ENCODE results near the gene COL6A1. TPM values are rescaled to one million over a fixed set of nuclear protein-coding genes. Genes with fewer than 3 reads are reported as not detected.

The COL6A1 gene
- polyA plus RNA-seq, 2 of the 4 experiments (the other 2 are of a cell fraction) = 3.9 to 18.3 TPM

DNA sequence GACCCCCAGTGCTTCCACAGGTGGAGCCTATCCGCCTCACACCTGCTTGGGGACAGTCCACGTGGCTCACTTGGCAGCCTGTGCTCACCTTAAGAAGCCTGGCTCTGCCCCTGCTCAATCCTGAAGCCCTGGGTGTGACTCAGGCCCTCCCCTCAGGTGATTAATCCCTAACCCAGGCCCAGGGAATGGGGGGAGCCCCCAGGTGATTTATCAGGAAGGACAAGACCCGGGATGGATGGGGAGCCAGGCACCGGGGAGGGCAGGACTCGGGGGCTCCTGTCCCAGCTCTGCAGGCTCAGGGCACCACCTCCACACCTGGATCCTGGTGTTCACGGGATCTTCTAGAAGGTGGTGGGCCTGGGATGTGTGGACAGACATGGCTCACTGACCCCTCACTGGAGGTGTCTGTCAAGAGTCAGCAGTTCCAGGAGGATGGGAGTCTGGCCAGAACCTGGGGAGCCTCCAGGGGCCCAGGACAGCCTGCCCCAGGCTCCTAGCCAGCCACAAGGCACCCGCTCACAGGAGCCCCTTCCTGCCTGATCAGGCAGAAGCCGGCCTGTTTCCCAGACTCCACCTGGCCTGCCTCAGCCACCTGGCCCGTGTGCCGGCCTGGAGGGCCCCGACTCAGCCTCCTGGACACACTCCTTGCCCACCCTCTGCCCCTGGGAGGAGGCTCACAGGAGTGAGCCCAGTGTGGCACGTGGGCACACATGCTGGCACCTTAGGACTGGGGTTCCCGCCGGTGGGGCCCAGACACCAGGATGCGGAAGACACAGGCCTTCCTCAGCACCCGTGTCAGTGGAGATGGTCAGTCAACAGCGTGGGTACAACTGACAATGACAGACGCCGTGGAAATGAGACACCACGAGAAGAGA lies 38.6 kb upstream of the COL6A1 start:
- CTCF ChIA-PET = no interaction called here
- Histone ChIP-seq H3K4me2 (no peak overlapping the region), H3K9me3 (no peaks in the 10 kb centered on the region), H3K4me3 (no peak overlapping the region), H3K27ac (no peak overlapping the region), H3K4me1 (no peaks in the 10 kb centered on the region)
- TF ChIP-seq KDM5A (IDR thresholded peaks at IDR 0.05) = no peak
- TF ChIP-seq, protein P1, sequence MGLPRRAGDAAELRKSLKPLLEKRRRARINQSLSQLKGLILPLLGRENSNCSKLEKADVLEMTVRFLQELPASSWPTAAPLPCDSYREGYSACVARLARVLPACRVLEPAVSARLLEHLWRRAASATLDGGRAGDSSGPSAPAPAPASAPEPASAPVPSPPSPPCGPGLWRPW (IDR thresholded peaks at IDR 0.05) = no peak
- TF ChIP-seq, protein P2, sequence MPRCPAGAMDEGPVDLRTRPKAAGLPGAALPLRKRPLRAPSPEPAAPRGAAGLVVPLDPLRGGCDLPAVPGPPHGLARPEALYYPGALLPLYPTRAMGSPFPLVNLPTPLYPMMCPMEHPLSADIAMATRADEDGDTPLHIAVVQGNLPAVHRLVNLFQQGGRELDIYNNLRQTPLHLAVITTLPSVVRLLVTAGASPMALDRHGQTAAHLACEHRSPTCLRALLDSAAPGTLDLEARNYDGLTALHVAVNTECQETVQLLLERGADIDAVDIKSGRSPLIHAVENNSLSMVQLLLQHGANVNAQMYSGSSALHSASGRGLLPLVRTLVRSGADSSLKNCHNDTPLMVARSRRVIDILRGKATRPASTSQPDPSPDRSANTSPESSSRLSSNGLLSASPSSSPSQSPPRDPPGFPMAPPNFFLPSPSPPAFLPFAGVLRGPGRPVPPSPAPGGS (IDR thresholded peaks at IDR 0.05) = no peak
- TF ChIP-seq CBX8 (IDR thresholded peaks at IDR 0.05) = no peak
- no peak for TF ChIP-seq HEYL (CRISPR knock-in tag; IDR thresholded peaks at IDR 0.05)
- TF ChIP-seq MAFK (IDR thresholded peaks at IDR 0.05; ENCODE audit: partially characterized antibody) = no peak
- no peak for TF ChIP-seq CHD4 (IDR thresholded peaks at IDR 0.05; ENCODE audit: borderline replicate concordance)
- TF ChIP-seq ZFP36 (IDR thresholded peaks at IDR 0.05; ENCODE audit: borderline replicate concordance, partially characterized antibody) = no peak
- no peak for TF ChIP-seq POLR2A (IDR thresholded peaks at IDR 0.05; ENCODE audit: low read length)
- TF ChIP-seq FOXS1 (CRISPR knock-in tag; IDR thresholded peaks at IDR 0.05) = no peak
- TF ChIP-seq, protein P3, sequence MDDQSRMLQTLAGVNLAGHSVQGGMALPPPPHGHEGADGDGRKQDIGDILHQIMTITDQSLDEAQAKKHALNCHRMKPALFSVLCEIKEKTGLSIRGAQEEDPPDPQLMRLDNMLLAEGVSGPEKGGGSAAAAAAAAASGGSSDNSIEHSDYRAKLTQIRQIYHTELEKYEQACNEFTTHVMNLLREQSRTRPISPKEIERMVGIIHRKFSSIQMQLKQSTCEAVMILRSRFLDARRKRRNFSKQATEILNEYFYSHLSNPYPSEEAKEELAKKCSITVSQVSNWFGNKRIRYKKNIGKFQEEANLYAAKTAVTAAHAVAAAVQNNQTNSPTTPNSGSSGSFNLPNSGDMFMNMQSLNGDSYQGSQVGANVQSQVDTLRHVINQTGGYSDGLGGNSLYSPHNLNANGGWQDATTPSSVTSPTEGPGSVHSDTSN (IDR thresholded peaks at IDR 0.05) = no peak
- no peak for TF ChIP-seq POLR2AphosphoS2 (conservative IDR thresholded peaks at IDR 0.05; ENCODE audit: low read length)
- no peak for TF ChIP-seq MAZ (IDR thresholded peaks at IDR 0.05; ENCODE audit: borderline replicate concordance, low read depth, low read length)
- no peak for TF ChIP-seq ZC3H11A (IDR thresholded peaks at IDR 0.05)
- TF ChIP-seq HDAC2 (IDR thresholded peaks at IDR 0.05) = no peak
- TF ChIP-seq NR3C1 (IDR thresholded peaks at IDR 0.05) = no peak
- TF ChIP-seq FOSB (CRISPR knock-in tag; IDR thresholded peaks at IDR 0.05) = no peak
- TF ChIP-seq, protein P4, sequence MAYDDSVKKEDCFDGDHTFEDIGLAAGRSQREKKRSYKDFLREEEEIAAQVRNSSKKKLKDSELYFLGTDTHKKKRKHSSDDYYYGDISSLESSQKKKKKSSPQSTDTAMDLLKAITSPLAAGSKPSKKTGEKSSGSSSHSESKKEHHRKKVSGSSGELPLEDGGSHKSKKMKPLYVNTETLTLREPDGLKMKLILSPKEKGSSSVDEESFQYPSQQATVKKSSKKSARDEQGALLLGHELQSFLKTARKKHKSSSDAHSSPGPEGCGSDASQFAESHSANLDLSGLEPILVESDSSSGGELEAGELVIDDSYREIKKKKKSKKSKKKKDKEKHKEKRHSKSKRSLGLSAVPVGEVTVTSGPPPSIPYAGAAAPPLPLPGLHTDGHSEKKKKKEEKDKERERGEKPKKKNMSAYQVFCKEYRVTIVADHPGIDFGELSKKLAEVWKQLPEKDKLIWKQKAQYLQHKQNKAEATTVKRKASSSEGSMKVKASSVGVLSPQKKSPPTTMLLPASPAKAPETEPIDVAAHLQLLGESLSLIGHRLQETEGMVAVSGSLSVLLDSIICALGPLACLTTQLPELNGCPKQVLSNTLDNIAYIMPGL (CRISPR knock-in tag; IDR thresholded peaks at IDR 0.05; ENCODE audit: borderline replicate concordance) = no peak
- ATAC-seq = no peak
- no peak for DNase-seq (ENCODE audit: low read depth in 1 of 2, low spot score in 1 of 2)
- WGBS (ENCODE audit: missing lambda C conversion rate) = 35% methylated on average over 6 of the region's 20 CpGs
- FAIRE-seq = no peak
- POLR2A ChIA-PET = no interaction called here

DNA sequence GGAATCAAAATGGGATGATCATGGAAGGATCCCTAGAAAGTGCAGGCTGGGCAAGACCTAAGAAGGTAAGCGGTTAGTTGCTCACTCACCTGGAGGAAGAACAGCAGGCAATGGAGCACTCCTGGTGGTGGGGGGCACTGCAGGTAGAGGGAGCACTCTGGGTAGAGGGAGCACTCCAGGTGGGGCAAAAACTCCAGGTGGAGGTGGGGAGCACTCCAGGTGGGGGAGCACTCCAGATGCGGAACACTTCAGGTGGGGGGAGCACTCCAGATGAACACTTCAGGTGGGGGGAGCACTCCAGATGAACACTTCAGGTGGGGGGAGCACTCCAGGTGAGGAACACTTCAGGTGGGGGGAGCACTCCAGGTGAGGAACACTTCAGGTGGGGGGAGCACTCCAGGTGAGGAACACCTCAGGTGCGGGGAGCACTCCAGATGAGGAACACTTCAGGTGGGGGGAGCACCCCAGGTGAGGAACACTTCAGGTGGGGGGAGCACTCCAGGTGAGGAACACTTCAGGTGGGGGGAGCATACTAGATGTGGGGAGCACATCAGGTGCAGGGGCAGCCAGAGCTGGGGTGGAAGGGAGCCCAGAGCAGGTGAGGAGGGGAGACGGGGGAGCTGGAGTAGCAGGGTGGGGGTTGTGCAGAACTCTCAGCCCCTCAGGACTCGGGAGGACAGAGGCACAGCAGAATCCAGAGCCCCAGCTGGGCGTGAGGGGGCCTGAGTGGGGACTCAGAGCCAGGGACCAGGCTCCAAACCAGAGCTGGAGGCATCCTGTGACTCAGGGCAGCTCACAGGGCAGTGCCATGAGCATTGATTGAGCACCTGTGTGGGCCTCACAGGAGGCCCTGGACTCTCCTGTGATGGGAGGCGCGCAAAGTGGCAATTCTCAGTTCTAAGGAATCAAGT lies 37.7 kb upstream of the COL6A1 start:
- FAIRE-seq = no peak
- no peak for ATAC-seq
- DNase-seq (ENCODE audit: low read depth in 1 of 2, low spot score in 1 of 2) = no peak
- Histone ChIP-seq H3K27ac (no peak overlapping the region), H3K4me1 (no peaks in the 10 kb centered on the region), H3K4me2 (no peak overlapping the region), H3K4me3 (no peak overlapping the region), H3K9me3 (no peaks in the 10 kb centered on the region)
- TF ChIP-seq, protein P5, sequence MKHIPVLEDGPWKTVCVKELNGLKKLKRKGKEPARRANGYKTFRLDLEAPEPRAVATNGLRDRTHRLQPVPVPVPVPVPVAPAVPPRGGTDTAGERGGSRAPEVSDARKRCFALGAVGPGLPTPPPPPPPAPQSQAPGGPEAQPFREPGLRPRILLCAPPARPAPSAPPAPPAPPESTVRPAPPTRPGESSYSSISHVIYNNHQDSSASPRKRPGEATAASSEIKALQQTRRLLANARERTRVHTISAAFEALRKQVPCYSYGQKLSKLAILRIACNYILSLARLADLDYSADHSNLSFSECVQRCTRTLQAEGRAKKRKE (CRISPR knock-in tag; IDR thresholded peaks at IDR 0.05; ENCODE audit: low read depth) = no peak
- TF ChIP-seq RAD21 (conservative IDR thresholded peaks at IDR 0.05 in 1 of 2, IDR thresholded peaks at IDR 0.05 in 1 of 2) (no peak), BHLHE40 (IDR thresholded peaks at IDR 0.05; ENCODE audit: low read depth, low read length) (no peak), HOXA7 (CRISPR knock-in tag; IDR thresholded peaks at IDR 0.05) (no peak), ZC3H11A (IDR thresholded peaks at IDR 0.05) (no peak)
- TF ChIP-seq, protein P3 (IDR thresholded peaks at IDR 0.05) = no peak
- POLR2A ChIA-PET = no interaction called here
- WGBS (ENCODE audit: missing lambda C conversion rate) = 60% methylated on average over 6 of the region's 8 CpGs
- CTCF ChIA-PET = no interaction called here

Measured in A549 (cell line).